AG10803 (cell line): ENCODE results near the gene IFT81.

Experiments
- DNase-seq: peaks from one replicate; pipeline ENCODE4 v3.0.0; 2010; ENCODE audit warnings: low read depth
- H3K4me3 ChIP-seq: 2 replicates; pipeline ENCODE4 v1.5.1; 2011; ENCODE audit warnings: mild to moderate bottlenecking, low read length, control low read depth
- CTCF ChIP-seq: conservative IDR thresholded peaks from 2 replicates; pipeline ENCODE4 v1.5.1; 2011; ENCODE audit warnings: mild to moderate bottlenecking, low read length, control low read depth, inconsistent platforms

Gene IFT81

GRCh38 chr12:110228756-110229155, 104.6 kb downstream of the IFT81 start:
- DNase-seq: no peak

GRCh38 chr12:110229409-110229808, 105.3 kb downstream of the IFT81 start:
- TF ChIP-seq CTCF: no peak
- no peak for DNase-seq
- H3K4me3 ChIP-seq: no peak overlapping the region

More at GRCh38 chr12:110228756-110229155, 104.6 kb downstream of the IFT81 start:
- H3K4me3 ChIP-seq: no peak overlapping the region
- TF ChIP-seq CTCF: no peak

- no peak for DNase-seq
- no peak overlapping the region for H3K4me3 ChIP-seq
- no peak for TF ChIP-seq CTCF
Observed at GRCh38 chr12:110230655-110231054, 106.5 kb downstream of the IFT81 start.

- H3K4me3 ChIP-seq: no peak overlapping the region
- no peak for TF ChIP-seq CTCF
- no peak for DNase-seq
Observed at GRCh38 chr12:110233212-110233903, 109.2 kb downstream of the IFT81 start.

- no peak overlapping the region for H3K4me3 ChIP-seq
- no peak for DNase-seq
- no peak for TF ChIP-seq CTCF
Observed at GRCh38 chr12:110234331-110234751, 110.2 kb downstream of the IFT81 start.

- no peak for DNase-seq
- H3K4me3 ChIP-seq: no peak overlapping the region
- TF ChIP-seq CTCF: no peak
Observed at GRCh38 chr12:110234755-110235154, 110.6 kb downstream of the IFT81 start.

- no peak for DNase-seq
- H3K4me3 ChIP-seq: no peak overlapping the region
- TF ChIP-seq CTCF: no peak
Observed at GRCh38 chr12:110235383-110235782, 111.2 kb downstream of the IFT81 start.
